ENCODE results near the gene GALNT15. TPM values are rescaled to one million over a fixed set of nuclear protein-coding genes. Genes with fewer than 3 reads are reported as not detected.
A peak's percentile ranks its signal among the peaks of the same experiment; 100 is the strongest.

The GALNT15 gene
- total RNA-seq, 3 donors from 2014 or later: 68.5 to 492 (median 215) TPM

GRCh38 chr3:16243706-16244490 is 69.4 kb downstream of the GALNT15 start:
- Histone ChIP-seq H3K36me3 (no peaks in the 10 kb centered on the region), H3K4me1 (no peaks in the 10 kb centered on the region), H3K27me3 (no peaks in the 10 kb centered on the region), H3K4me3 (no peak overlapping the region), H3K27ac (no peak overlapping the region), H3K9me3 (no peaks in the 10 kb centered on the region)
- intact Hi-C loops (cut with DNase I; ENCODE audit: low total_unique reads): no loop called here
- no peak for DNase-seq (ENCODE audit: low spot score in 2 of 2)
- no peak for TF ChIP-seq POLR2A (IDR thresholded peaks at IDR 0.05)
- no peak for TF ChIP-seq CTCF (IDR thresholded peaks at IDR 0.05)
- TF ChIP-seq POLR2AphosphoS5 (IDR thresholded peaks at IDR 0.05): no peak

- Histone ChIP-seq H3K4me3 (no peak overlapping the region), H3K4me1 (no peaks in the 10 kb centered on the region), H3K27ac (no peak overlapping the region), H3K36me3 (no peaks in the 10 kb centered on the region), H3K27me3 (no peaks in the 10 kb centered on the region), H3K9me3 (no peaks in the 10 kb centered on the region)
- intact Hi-C loops (cut with DNase I; ENCODE audit: low total_unique reads): no loop called here
- no peak for DNase-seq (ENCODE audit: low spot score in 2 of 2)
- no peak for TF ChIP-seq POLR2AphosphoS5 (IDR thresholded peaks at IDR 0.05)
- no peak for TF ChIP-seq POLR2A (IDR thresholded peaks at IDR 0.05)
- no peak for TF ChIP-seq CTCF (IDR thresholded peaks at IDR 0.05)
Measured at GRCh38 chr3:16245609-16246008, 71.1 kb downstream of the GALNT15 start.

GRCh38 chr3:16247282-16248061 is 73.0 kb downstream of the GALNT15 start:
- no peaks in the 10 kb centered on the region for H3K4me1 ChIP-seq
- TF ChIP-seq POLR2AphosphoS5 (IDR thresholded peaks at IDR 0.05) (peak in 1 of 3 donors; percentile 32), CTCF (IDR thresholded peaks at IDR 0.05) (peak; percentile 84 to 90 (median 89)), POLR2A (IDR thresholded peaks at IDR 0.05) (no peak)
- no peak overlapping the region for H3K4me3 ChIP-seq
- DNase-seq (ENCODE audit: low spot score in 2 of 2): peak; percentile 73 to 74
- intact Hi-C loops (cut with DNase I; ENCODE audit: low total_unique reads): loop anchor here (1.0 kb wide), 1 partner anchor 9 kb away; no protein-coding TSS in a partner anchor
- no peaks in the 10 kb centered on the region for H3K36me3 ChIP-seq
- H3K27ac ChIP-seq: no peak overlapping the region
- no peaks in the 10 kb centered on the region for H3K9me3 ChIP-seq
- no peaks in the 10 kb centered on the region for H3K27me3 ChIP-seq

- TF ChIP-seq CTCF (IDR thresholded peaks at IDR 0.05) (no peak), POLR2AphosphoS5 (IDR thresholded peaks at IDR 0.05) (no peak), POLR2A (IDR thresholded peaks at IDR 0.05) (no peak)
- Histone ChIP-seq H3K4me3 (no peak overlapping the region), H3K9me3 (no peaks in the 10 kb centered on the region), H3K4me1 (no peaks in the 10 kb centered on the region), H3K27ac (no peak overlapping the region), H3K27me3 (no peaks in the 10 kb centered on the region), H3K36me3 (no peaks in the 10 kb centered on the region)
- no peak for DNase-seq (ENCODE audit: low spot score in 2 of 2)
- intact Hi-C loops (cut with DNase I; ENCODE audit: low total_unique reads): no loop called here
Measured at GRCh38 chr3:16248556-16248955, 74.1 kb downstream of the GALNT15 start.

GRCh38 chr3:16249336-16249735 is 74.9 kb downstream of the GALNT15 start:
- no peak for DNase-seq (ENCODE audit: low spot score in 2 of 2)
- Histone ChIP-seq H3K4me1 (no peaks in the 10 kb centered on the region), H3K9me3 (no peaks in the 10 kb centered on the region), H3K27ac (no peak overlapping the region), H3K27me3 (no peaks in the 10 kb centered on the region), H3K4me3 (no peak overlapping the region), H3K36me3 (no peaks in the 10 kb centered on the region)
- intact Hi-C loops (cut with DNase I; ENCODE audit: low total_unique reads): no loop called here
- TF ChIP-seq CTCF (IDR thresholded peaks at IDR 0.05) (no peak), POLR2AphosphoS5 (IDR thresholded peaks at IDR 0.05) (no peak), POLR2A (IDR thresholded peaks at IDR 0.05) (no peak)

All from breast epithelium (tissue), 4 donors.